HG03342 (cell line): ENCODE data around the gene ANXA8.
"Not testable (repeated sequence)": the region's sequence is repeated elsewhere in the genome, so short reads cannot be mapped to it uniquely, and the experiment has no call there.

Experiments used
- ATAC-seq: cut with Tn5 transposase; IDR thresholded peaks from one replicate; pipeline ENCODE4 v1.9.1; 2021; ENCODE audit warnings: mild to moderate bottlenecking, moderate library complexity; ENCODE audit not compliant: unreplicated experiment

Gene ANXA8

DNA sequence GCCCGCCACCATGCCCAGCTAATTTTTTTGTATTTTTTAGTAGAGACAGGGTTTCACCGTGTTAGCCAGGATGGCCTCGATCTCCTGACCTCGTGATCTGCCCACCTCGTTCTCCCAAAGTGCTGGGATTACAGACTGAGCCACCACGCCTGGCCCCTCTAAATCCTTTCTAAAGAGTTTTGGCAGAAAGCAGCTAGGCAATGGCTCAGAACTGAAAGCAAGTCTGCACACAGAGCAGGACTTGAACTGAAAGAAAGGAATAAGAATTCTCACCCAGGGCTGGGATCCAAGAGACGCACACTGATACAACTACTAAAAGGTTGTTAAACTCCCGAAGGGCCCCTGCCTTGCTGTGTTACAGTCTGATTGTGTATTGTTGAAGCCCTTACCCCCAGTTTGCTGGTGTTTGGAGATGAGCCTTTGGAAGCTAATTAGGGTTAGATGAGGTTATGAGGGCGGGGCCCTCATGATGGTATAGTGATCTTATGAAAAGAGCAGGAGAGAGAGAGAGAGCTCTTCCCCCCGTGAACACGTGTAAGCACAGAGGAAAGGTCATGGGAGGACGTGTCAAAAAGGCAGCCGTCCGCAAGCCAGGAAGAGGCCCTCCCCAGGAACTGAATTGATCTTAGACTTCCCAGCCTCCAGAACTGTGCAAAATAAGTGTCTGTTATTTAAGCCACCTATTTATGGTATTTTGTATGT lies 18.5 kb downstream of the ANXA8 start:
- ATAC-seq = not testable (repeated sequence)

DNA sequence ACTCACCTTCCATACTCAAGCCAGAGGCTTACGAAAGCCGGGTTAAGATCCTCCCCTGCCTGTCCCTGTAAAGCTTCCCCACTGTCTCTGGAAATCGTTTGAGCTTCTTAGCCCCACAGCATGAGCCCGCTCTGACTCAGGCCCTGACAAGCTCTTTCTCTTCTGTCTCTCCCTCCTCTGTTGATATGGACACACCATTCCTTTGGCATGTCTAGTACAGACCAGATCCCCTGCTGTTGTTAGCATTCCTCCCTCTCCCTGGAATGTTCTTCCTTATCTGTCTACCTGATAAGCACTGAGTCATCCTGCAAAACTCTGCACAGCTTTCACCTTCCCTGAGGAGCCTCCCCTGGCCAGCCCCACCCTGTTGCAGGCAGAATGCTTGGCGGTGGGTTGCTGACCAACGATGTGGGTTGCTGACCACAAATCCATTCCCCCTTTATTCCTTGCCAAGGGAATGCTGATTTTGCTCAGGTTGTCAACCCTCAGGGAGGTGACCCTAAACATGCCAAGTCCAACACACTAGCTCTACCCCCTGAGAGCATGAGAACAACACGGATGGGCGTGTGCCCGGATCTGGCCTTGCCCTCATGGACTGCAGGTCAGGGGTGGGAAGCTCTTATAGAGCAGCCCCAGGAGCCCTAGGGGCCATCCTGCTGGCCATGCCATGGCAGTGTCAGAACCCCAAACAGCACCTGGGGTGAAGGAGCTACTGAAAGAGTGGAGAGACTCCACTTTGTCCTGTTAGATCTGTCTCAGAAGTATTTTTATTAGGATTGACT lies 21.1 kb downstream of the ANXA8 start:
- ATAC-seq = not testable (repeated sequence)

DNA sequence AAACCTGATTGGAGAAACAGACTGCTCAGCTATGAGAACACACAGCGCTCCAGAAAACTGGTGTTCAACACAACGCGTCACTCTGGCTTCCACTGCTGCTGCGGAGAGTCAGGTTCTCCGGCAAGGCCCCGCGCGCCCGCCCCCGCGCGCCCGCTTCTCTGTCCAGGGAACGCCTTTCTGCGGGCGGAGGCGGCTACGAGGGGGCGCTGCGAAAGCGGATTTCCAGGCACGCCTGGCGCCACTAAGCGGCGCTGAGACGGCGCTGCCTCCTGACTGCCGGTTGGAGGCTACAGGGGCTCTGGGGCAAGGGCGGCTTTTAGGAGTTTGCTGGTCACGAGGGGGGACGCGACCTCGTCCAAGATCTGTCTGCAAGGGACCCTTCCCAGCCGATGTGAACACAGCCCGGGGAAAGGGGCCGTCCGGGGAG lies 22.6 kb downstream of the ANXA8 start:
- not testable (repeated sequence) for ATAC-seq

DNA sequence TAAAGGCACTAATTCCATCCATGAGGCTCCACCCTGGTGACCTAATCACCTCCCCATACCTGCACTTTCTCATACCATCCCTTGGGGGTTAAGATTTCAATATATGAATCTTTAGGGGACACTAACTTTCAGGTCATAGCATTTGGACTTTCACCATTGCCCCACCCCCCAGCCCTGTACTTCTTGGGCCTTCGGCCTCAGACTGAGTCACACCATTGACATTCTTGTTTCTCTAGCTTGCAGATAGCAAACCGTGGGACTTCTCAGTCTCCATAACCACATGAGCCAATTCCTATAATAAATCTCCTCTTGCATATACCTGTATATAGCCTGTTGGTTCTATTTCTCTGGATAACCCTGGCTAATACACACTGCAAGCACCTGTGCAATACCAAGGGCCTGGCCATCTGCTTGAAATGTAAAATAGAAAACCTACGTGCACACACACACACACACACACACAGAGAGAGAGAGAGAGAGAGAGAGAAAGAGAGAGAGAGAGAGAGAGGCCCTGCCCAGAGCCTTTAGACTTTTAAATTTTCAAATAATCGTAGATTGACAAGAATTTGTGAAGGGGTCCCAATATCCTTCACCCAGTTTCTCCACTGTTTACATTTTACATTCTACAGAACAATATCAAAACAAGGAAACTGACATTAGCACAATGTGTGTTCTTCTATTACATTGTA lies 25.3 kb downstream of the ANXA8 start:
- no peak for ATAC-seq

DNA sequence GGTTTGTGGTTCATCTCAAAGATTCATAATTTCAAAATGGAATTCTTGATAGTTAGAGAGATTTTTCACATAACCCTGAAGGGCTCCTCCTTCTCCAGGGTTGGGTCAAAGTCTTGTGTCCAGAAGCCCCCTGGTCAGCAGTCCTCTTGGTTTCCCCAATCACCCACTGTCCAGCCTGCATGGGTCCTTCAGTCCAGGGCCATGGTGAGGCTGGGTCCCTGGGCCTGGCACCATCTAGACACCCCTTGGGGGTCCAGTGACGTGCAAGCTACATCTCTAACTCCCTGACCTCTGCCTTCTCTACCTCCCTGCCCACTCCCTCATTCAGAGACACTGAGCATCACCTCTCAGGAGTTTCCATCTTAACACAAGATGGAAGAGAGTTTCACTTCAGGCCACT lies 26.1 kb downstream of the ANXA8 start:
- ATAC-seq = no peak

DNA sequence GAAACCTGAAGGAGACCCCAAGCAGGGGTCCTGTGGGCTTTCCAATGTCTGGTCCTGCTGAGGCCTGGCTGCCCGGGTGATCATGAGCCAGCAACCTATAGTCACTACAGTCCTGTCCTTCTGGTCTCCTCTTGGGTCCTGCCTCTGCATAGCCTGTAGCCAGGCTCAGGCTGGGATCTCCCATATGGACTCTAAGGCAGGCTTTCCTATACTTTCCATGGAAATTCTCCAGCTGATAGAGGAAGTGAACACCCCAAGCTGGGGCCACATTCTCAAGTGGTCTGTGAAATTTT lies 26.4 kb downstream of the ANXA8 start:
- no peak for ATAC-seq

DNA sequence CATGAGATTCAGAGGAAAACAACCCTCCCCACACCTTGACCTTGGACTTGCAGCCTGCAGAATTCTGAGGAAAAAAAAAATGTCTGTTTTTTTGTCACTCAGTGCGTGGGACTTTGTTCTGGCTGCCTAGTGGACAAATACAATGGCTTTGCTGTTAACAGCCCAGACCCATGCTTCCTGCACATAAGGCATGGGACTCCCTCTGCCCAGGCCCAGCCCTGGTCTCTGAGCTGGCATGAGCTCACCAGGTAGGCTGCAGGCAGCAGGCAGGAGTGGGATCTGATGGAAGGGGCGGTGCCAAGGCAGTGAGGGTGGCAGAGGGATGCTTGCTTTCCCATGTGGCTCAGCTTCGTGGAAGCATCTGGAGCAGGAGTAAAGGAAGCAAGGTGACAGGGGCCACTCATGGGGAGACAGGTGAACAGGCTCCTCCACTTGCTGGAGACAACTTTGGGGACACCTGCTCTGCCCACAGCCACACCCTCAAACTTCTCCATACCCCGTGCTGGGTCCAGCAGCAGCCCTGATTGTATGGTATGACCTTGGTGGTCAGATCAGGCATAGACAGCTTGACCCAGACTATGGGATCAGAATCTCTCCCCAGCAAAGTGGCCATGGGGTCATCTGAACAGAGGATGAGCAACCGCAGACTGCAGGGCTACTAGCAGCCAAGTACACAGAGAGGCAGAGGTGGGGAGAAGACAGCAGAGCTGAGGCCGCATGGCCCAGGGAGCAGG lies 27.0 kb downstream of the ANXA8 start:
- no peak for ATAC-seq

DNA sequence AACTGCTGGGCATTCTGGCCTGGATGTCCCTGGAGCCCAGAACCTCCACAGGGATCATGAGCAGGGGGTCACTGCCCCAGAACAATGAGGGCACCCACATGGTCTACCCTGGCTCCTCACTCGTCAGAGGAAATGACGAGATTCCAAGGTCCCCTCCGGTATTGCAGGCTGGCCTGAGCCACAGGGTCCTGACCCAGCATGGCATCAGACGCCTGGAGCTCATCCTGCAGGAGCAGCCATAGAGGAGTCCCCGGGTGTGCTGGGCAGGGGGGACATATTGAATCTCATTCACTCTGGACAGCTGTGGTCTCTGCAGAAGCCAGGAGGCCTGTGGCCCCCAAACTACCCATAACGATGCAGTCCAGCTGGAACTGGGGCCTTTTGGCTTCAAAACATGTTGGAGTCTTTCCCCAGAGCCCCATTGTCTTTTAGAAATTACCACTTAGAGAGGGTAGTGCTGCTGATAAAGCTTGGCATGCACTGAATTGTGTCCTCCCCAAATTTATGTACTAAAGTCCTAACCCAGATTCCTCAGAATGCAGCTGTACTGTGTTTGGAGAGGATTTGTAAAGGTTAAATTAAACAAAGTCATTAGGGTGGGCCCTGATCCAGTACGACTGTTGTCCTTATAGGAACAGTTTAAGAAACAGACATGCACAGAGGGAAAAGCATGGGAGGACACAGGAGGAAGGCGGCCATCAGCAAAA lies 27.7 kb downstream of the ANXA8 start:
- ATAC-seq = no peak

DNA sequence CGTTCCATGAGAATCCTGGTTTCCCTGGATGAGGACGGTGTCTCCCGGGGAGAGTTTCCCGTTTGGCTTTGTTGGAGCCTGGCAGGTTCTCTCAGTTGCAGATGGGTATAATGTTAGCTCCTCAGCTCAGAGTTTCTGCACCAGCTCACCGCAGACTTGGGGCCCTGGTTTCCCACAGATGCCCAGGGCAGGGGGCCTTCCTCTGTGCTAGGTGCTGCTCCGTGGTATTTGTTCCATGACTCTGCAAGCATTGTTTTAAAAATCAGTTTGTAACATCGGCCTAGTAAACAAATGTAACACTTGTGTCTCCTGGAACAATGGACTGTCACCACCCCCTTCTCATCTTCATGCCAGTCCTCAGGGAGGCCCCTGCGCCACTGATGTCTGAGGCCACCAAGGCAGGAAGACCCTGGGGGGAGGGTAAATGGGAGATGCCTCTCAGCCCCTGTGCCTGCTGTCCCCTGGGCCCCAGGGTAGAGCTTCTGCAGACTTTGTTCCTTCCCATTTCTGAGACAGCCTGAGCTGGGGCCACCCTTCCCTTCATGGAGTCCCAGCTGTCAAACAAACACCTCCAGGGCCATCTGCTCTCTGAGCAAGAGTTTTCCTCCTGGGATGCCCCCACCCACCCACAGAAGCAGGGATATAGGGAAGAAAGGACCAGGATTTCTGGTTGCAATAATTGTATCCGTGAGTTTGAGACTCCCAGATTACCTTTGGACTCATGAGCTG lies 28.4 kb downstream of the ANXA8 start:
- not testable (repeated sequence) for ATAC-seq

DNA sequence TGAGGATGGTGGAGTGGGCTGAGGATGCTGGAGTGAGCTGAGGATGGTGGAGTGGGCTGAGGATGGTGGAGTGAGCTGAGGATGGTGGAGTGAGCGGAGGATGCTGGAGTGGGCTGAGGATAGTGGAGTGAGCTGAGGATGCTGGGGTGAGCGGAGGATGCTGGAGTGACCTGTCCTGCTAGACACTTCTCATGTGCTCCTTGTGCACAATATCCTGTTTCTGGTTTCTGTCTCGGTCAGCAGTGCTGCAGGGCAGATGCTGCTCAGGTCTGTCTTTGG lies 29.2 kb downstream of the ANXA8 start:
- no peak for ATAC-seq

DNA sequence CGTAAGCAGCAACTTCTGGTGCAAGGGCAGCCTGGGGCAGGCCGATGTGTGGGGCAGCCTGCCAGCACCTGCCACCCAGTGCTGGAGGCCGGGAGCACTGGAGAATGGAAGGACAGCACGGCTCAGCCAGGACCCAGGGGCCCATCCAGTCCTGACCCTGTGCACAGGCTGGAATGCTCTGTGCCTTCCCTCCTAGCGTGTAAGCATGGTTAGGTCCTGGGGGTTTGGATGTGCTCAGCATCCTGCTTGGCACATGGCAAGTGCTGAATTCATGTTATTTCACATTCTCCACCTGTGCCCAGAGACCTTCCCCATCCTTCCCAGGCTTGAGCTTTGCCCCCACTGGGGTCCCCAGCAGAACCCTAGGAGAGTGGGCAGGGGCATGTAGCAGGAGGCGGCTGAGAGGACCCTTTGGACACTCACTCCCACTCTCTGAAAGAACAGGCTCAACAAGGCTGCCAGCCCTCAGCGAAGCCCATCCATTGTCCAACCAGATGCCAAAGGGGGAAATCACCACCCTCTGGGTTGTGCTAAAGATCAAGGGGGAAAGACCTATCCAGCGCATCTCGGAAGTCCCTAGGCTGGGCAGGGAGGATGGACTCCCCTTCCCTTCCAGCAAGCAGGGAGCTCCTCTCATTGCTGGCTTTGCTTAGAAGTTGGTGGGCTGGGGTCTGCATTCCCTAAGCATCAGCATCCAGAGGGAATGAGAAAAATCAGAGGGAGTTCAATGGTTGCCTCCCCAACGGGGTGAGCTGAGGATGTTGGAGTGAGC lies 29.7 kb downstream of the ANXA8 start:
- ATAC-seq = no peak

DNA sequence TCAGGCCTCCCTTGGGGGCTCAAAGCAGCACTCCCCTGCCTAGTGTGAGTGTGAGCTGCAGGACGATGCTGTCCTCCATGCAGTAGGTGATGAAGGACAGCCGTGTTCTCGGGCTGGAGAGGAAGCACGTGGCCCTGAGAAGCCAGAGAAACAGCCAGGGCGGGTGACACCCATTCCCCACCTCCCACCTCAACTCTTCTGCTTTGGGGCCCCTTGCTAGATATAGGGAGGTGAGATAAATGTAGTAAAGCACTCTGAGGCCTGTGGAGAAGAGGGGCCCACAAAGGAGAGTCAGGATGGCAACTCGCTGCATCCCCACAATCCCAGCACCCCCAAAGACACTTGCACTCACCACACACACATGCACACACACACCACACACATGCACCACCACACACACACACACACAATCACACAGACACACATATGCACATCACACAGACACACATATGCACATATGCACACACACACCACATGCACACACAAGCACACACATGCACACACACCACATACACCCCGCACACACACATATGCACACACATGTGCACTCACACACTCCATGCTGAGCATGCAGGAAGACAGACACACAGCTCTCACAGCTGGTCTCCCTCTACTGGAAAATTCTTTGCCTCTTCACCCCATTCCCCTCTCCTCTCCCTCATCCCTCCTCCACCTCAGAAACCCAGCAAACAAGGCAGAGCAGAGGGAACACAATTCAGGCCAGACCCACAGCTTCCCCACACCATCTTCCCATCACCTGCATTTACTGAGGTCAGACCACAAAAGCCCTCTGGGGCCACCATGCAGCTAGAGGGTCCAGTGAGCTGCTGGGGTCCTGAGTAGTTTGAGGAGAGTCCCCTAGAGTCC lies 30.5 kb downstream of the ANXA8 start:
- no peak for ATAC-seq

DNA sequence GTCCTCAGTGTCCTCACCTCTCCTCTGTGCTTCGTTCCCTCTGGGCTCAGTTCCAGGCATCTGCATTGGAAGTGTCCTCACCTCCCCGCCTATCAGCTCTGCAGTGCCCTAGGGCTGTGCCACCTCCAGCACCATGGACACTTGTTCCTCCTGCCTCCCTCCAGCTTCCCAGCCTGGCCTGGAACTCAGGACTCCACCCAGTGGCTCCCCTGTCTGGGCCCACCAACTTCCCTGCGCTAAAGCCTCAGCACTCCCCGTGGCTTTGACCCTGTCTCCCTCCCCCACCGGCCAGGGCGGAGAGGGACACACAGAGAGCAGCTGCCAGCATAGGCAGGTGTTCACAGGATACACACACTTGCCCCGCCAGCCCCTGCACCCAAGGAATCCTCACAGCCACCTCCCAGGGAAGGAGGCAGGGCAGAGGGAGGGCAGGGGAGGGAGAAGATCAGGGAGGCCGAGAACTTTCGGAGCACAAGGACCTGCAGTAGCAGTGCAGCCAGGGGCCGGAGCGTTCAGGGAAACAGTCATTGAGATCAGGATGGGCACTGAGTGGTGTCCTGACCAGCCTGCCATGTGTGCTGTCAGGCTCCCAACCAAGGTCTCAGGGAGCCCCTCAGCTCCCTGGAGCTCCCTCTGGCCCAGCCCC lies 31.3 kb downstream of the ANXA8 start:
- no peak for ATAC-seq

DNA sequence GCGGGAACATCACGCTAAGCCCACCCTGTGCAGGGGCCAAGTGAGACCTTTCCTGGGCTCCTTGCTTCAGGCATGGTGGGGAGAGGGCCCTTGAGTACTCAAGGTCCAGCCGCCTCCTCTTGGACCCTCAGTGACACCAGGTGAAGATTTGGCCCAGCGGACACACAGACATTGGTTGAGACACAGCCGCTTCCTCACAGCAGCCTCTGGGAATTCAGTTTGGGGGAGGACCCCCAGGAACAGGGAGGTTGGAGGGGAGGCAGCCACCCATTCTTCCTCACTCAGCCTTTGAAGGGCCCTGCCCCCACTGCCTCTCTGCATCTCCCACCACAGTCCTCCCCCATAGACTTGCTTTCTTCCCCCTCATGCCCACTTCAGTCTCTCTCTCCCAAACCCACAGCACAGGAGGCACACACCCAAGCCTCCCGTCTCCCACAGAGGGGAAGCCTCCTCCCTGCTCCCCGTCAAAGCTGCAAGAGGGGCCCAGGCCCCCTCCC lies 31.9 kb downstream of the ANXA8 start:
- no peak for ATAC-seq

DNA sequence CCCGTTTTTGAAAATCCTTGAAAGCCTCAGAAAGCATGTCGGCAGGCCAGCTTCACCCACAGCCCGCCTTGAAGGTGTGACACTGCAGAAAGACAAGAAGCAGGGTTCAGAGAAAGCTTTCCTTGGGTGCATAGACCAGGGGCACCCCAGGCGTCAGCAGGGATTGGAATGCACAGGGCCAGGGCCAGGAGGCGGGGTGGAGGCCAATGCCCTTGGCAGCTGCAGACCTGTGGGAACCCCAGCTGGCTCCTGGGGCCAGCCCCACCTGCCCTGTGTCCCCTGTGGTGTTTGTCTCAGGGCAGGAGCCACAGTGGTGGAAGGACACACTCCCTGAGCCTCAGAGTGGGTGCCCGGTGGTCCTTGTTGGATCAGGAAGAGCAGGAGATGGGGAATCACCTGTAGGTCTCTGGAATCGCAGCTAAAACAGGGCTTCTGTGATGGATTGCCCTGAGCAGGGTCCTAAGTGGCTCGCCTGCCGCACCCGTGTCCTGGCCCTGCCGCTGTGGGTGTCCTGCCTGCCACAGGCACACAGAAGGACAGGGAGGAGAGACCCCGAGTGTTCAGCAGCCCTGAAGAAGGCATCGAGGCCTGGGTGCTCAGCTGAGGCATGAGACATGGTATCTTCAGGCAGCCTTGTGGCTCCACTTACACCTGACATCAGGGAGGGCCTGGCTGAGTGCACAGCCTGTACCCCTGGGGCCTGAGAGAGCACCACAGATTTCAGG lies 32.5 kb downstream of the ANXA8 start:
- no peak for ATAC-seq

DNA sequence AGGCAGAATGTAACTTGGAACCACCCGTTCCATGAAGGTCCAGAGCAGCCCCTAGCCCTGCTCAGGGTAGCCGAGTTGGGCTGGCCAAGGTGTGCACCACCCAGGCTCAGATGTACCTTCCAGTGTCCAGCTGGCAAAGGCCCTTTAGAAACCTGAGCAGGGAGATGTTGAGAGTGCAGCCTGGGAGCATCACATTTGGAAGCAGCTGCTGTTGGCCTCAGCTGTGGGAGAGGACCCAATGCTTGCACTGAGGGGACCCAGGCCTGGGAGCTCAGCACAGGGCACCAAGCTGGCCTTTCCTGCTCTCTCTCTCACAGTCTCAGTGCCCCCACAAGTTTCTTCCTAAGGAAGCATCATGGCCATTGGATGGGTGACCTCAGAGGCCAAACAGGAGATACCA lies 33.5 kb downstream of the ANXA8 start:
- ATAC-seq = no peak

DNA sequence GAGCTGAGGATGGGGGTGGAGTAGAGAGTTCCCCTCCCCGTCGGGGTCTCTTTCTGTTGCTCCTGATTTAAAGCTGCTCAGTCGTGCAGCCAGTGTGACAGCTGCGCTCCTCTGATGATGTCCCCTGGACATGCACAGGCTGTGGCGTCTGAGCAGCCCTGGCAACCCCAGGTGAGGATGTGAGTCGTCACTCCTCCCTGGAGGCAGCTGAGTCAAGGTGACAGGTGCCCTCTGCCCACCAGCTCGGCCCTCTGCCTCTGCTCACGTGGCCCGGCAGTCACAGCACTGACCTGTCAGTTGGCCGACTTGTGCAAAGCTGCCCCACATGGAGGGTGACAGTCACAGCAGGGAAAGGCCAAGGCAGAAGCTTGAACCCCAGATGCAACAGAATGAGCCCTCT lies 33.9 kb downstream of the ANXA8 start:
- ATAC-seq = no peak
